HG03159 (cell line): ENCODE data around the gene SS18.
A peak's percentile ranks its signal among the peaks of the same experiment; 100 is the strongest.
"Not testable (repeated sequence)": the region's sequence is repeated elsewhere in the genome, so short reads cannot be mapped to it uniquely, and the experiment has no call there.

Source experiments
- ATAC-seq: cut with Tn5 transposase; IDR thresholded peaks from one replicate; pipeline ENCODE4 v1.9.1; 2021; ENCODE audit warnings: mild to moderate bottlenecking, moderate library complexity; ENCODE audit not compliant: unreplicated experiment

Gene SS18

DNA sequence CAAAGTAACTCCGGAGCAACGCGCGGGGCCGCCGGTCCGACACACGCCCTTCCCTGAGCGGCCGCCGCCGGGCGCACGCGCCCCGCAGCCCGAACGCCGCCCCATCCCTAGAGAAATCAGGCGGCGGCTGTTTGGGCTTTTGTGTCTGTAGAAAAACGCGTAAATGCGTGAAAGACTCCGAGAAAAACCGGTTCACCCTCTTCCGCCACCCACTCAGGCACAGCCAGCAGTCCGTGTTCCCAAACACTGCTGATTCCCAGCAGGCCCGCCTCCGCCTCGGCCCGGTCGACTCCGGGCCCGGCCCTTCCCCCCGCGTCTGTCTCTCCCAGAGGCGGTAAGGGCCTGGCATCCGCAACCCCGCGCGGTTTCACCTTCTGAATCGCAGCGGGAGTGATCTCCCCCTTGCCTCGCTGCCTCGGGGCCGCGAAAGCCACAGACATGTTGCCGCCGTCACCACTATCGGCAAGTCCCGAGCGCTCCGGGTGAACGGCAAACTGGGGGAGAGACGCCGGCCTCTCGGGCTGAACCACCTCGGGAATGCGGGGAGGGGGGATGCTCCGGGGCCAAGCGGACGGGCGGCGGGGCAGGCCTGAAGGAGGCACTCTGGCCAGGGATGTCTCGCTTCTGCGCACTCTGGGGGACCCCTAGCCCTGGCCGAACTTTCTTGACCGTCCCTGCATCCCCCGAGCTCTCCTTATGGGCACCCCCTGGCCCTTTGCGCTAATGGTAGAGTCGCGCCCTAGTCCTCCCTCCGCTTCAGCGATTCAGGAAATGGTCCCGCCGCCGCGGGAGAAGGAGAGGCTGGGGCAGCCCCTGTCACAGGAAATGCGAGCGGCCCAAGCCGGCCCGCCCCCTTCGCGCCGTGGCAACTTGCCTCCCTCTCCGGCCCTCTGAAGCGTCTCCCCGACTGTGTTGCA lies at the start of gene SS18:
TSS of gene SS18 (minus strand) at position 484 of the 917 bp plus-strand sequence. CDS start at position 440, 44 bp downstream.
- peak; percentile 77 for ATAC-seq

DNA sequence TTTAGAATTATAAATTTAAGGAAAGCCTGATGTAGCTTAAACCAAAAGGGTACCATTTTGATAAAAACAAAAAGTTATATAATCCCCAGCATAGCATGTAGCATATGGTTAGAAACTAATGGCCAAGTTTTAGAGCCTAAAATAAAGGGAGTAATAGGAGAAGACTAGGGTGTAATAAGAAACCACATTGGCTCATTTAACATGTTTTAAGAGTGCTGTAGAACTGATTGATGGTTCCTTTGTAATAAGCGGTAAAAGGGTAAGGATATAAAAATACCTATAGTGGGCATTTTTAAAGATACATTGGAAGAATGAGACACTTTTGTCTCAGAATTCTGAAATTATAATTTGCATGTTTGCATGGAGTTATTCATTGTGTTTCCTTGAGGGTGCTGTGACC lies 45.1 kb upstream of the SS18 start:
- ATAC-seq = no peak

DNA sequence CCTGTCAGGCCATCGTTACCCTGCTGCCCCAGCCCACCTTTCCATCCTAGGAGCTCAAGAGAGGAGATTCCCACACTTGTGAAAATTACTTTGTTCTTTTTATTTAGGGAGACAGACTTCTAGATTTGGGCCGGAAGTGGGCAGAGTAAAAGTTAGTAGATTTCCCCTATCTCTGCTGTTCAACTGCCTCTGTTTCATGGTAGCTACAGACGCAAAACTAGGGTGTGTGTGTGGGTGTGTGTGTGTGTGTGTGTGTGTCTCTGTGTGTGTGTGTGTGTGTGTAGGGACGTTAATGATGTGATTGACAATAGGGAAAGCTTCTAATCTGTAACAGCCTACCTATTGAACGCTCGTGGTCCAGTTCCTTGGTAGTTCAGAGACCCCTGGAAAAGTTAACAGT lies 43.7 kb upstream of the SS18 start:
- no peak for ATAC-seq

GRCh38 chr18:26133652-26134051 lies 43.2 kb upstream of the SS18 start, which contains the start of gene PSMA8:
PSMA8 (plus strand) TSS chr18:26133869; CDS start chr18:26133966, 97 bp downstream.
- ATAC-seq = peak; percentile 52

- ATAC-seq = not testable (repeated sequence)
Observed at GRCh38 chr18:26128192-26128591, 37.8 kb upstream of the SS18 start.

DNA sequence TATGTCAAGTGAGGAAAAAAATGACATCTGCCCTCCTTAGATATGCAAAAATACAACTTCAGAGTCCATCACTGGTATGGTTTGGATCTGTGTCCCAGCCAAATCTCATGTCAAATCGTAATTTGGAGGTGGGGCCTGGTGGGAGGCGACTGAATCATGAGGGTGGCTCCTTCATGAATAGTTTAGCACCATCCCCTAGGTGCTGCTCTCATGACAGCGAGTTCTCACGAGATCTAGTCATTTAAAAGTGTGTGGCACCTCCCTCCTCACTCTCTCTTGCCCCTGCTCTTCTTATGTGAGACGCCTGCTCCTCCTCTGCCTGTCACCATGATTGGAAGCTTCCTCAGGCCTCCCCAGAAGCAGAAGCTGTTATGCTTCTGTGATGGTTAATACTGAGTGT lies 37.4 kb upstream of the SS18 start:
- no peak for ATAC-seq

- not testable (repeated sequence) for ATAC-seq
Observed at GRCh38 chr18:26121994-26122393, 31.6 kb upstream of the SS18 start.

GRCh38 chr18:26121476-26121875 lies 31.1 kb upstream of the SS18 start:
- ATAC-seq = no peak

DNA sequence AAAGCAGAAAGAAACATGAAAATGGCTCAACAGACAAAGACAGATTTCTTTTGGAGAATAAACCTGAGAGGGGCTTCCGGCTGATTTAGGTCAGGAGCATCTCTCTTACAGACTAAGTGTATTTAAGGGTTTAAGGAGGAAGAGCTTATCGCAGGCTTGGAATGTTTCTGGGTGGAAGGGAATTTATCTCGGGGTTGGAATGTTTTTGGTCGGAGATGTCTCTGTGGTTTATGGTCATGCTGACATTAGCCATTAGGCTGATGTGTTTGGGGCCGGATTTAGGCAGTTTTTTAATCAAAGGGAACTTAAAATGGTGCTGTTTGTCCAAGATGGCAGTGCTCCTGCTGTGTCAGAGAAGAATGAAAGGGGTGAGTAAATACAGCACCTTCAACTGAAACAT lies 28.8 kb upstream of the SS18 start:
- ATAC-seq = no peak

- ATAC-seq = no peak
Observed at GRCh38 chr18:26104035-26104434, 13.6 kb upstream of the SS18 start.

DNA sequence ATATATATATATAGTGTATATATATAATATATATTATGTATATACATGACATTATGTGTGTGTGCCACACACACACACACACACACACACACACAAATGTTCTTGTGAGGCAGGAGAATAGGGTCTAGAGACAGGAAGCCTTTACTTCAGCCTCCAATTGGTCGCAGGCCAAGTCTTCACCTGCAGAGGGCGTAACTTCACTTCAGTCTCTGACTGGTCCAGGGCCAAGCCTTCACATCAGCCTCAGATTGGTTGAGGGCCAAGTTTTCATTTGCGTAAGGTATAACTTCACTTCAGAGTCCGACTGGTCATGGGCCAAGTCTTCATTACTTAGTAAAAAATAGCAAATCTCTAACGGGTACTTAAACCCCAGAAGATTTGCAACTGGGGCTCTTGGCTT lies 13.2 kb upstream of the SS18 start:
- no peak for ATAC-seq

DNA sequence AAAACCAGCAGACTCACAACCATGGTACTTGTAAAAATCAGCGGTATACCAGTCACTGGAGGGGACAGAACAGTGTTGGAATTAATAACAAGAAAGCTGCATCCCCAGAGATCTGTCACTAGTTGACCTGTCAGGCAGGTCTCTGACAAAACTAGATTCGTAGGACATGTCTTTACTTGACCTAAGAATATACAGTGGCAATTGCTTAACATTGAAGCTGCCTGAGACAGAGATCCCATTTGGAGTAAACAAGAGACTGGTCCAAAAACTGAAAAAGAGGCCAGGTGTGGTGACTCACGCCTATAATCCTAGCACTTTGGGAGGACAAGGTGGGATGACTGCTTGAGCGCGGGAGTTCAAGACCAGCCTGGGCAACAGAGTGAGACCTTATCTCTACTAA lies 7.2 kb upstream of the SS18 start:
- no peak for ATAC-seq

DNA sequence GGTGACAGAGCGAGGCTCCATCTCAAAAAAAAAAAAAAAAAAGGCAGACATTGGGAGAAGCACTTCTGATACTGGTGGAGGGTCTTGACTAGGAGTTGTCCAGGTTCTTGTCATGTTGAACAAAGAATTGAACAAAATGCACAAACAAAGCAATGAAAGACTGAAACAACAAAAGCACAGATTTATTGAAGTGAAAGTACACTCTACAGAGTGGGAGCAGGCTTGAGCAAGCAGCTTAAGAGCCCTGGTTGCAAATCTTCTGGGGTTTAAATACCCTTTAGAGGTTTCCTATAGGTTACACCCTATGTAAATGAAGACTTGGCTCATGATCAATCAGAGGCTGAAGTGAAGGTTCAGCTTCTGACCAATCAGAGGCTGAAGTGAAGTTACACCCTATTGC lies 6.4 kb upstream of the SS18 start:
- ATAC-seq = no peak

DNA sequence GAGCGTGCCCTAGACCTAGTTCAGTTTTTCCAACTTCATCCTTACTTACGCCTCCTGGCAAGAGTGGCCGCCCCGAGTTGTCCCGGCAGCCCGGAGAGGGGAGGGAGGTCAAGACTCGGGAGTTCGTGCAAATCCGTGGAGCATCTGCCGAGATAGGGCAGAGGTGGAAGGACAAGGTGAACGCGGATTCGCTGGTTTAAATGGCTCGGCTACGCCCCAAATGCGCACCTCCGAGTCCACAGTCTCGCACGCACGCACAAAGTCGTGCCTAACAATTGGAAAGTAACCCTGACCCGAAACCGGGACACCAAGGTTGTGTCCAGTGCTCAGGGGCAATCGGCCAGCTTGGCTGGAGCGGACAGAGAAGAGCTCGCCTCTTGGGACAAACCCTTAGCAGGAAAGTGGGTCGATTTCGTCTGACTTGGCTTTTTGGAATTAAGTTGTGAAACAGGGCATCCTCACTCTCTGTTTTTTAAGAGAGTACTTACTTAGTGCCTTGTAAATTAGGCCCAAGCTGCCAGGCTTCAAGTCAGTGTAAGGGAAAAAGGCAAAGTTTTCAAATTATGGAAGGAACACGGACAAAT lies 726 bp upstream of the SS18 start:
- ATAC-seq = peak; percentile 46

GRCh38 chr18:26089293-26090129 lies 902 bp downstream of the SS18 start:
- ATAC-seq = peak; percentile 10

- no peak for ATAC-seq
Observed at GRCh38 chr18:26088487-26088886, 1.9 kb downstream of the SS18 start.

DNA sequence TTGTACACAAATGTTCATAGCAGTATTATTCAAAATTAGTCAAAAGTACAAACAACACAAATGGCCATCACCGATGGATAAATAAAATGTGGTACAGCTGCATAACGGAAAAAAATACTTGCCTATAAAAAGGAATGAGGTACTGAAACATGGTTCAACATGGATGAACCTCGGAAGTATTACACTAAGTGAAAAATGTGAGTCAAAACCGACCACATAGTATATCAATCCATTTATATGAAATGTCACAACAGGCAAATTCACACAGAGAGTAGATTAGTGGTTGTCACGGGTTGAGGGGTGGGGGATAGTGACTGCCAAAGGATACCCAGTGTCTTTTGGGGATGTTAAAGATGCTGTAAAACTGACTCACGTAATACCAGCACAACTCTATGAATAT lies 3.5 kb downstream of the SS18 start:
- no peak for ATAC-seq

- ATAC-seq = no peak
Observed at GRCh38 chr18:26085056-26085455, 5.4 kb downstream of the SS18 start.

GRCh38 chr18:26083099-26083498 lies 7.3 kb downstream of the SS18 start:
- no peak for ATAC-seq

DNA sequence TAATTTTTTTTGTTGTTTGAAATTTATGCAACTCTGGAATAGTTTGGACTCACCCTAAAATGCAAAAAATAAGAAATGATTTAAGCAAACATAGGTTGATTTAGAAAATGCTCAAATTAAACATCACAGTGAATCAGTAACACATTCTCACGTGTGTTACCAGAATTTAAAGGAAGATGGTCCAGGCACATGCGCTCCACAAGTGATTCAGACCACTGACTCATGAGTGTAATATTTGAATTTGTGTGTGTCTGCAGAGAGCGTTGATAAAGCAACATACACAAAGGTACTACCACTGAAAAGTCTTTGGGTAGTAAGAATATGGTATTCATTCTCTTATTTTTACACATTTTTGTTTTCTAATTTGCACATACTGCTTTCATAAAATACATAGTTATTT lies 7.9 kb downstream of the SS18 start:
- no peak for ATAC-seq

DNA sequence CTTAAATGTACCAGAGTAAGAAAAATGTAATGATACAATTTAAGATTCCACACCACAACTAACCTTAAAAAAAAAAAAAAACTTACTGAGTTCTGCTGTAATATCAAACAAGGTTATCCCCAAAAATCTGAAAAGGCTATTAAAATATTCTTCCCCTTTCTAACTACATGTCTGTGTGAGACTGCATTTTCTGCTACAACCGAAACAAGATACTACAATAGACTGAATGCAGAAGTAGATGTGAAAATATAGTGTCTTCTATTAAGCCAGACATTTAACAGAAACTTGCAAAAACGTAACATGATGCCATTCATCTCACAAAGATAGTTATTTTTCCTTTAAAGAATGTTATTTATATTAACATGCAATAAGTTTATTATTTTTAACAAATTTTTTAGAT lies 16.2 kb downstream of the SS18 start:
- ATAC-seq = no peak
